Caco-2 (cell line): Measurements from ENCODE around the gene SH2D3C. TPM values are rescaled to one million over a fixed set of nuclear protein-coding genes. Genes with fewer than 3 reads are reported as not detected.

ENCODE experiments used
- BruUV-seq: library from RNA; stranded (reverse); fragments of 400-500 nt; replicated peaks from 2 replicates; lab custom pipeline; 2021; lab: Mats Ljungman, UMichigan
- CTCF ChIA-PET: fragments of 300-600 bp; sonication (Branson Sonifier 250); formaldehyde crosslinking; loops from one replicate; lab custom pipeline; 2022; ENCODE audit warnings: antibody characterized with exemption; lab: Charles Lee
- POLR2A ChIA-PET: fragments of 300-600 bp; sonication (Branson Sonifier 250); formaldehyde crosslinking; loops from one replicate; lab custom pipeline; 2022; ENCODE audit warnings: antibody characterized with exemption; lab: Charles Lee
- DNase-seq, 2 experiments: peaks; one replicate each; pipeline versions ENCODE4 v3.0.0 to v3.0.0-alpha.2; 2020 to 2022
- H3K27me3 ChIP-seq: replicated peaks from 2 replicates; pipeline ENCODE4 v1.6.0; 2011; ENCODE audit warnings: low read length; ENCODE audit not compliant: control insufficient read depth, insufficient read depth
- H3K36me3 ChIP-seq: 2 replicates; pipeline ENCODE4 v1.5.1; 2011; ENCODE audit warnings: low read length; ENCODE audit not compliant: control insufficient read depth, insufficient read depth
- H3K4me1 ChIP-seq: fragments of 250-450 bp; sonication (Bioruptor Pico); 2 replicates; pipeline ENCODE4 v1.5.1; 2020; ENCODE audit warnings: mild to moderate bottlenecking
- H3K4me3 ChIP-seq: 2 replicates; pipeline ENCODE4 v1.5.1; 2011; ENCODE audit warnings: low read depth, mild to moderate bottlenecking, control low read depth, low read length
- H3K9me3 ChIP-seq: fragments of 250-450 bp; sonication (Bioruptor Pico); 2 replicates; pipeline ENCODE4 v1.5.1; 2020; ENCODE audit warnings: mild to moderate bottlenecking, moderate library complexity
- H3K27ac Mint-ChIP-seq: one replicate; pipeline ENCODE4 v1.8.0; 2022; ENCODE audit warnings: mixed read lengths; ENCODE audit not compliant: unreplicated experiment
- H3K27me3 Mint-ChIP-seq: one replicate; pipeline ENCODE4 v1.8.0; 2022; ENCODE audit warnings: mixed read lengths; ENCODE audit not compliant: insufficient read depth, unreplicated experiment
- H3K36me3 Mint-ChIP-seq: one replicate; pipeline ENCODE4 v1.8.0; 2022; ENCODE audit warnings: mild to moderate bottlenecking, mixed read lengths; ENCODE audit not compliant: insufficient read depth, unreplicated experiment
- H3K4me1 Mint-ChIP-seq: one replicate; pipeline ENCODE4 v1.8.0; 2022; ENCODE audit warnings: low read depth, mixed read lengths; ENCODE audit not compliant: unreplicated experiment
- H3K4me3 Mint-ChIP-seq: one replicate; pipeline ENCODE4 v1.8.0; 2022; ENCODE audit warnings: mild to moderate bottlenecking, moderate library complexity, mixed read lengths; ENCODE audit not compliant: unreplicated experiment
- H3K9me3 Mint-ChIP-seq: one replicate; pipeline ENCODE4 v1.8.0; 2022; ENCODE audit warnings: mixed read lengths; ENCODE audit not compliant: unreplicated experiment
- CTCF ChIP-seq, 2 experiments: fragments of 200-600 bp in 1 of 2; IDR thresholded peaks; 1 replicate in 1 of 2; 2 replicates in 1 of 2; pipeline versions ENCODE4 v1.5.1 to v1.8.0; 2011 to 2022; ENCODE audit warnings: antibody characterized with exemption in 1 of 2, control low read depth in 1 of 2, inconsistent platforms in 1 of 2, low read depth in 1 of 2, low read length in 1 of 2, mild to moderate bottlenecking in 1 of 2, moderate library complexity in 1 of 2; ENCODE audit not compliant: insufficient read depth in 1 of 2, severe bottlenecking in 1 of 2, unreplicated experiment in 1 of 2
- intact Hi-C: fragments of 100-400 bp; cut with micrococcal nuclease; formaldehyde crosslinking; loops from one replicate; pipeline ENCODE4 v1.10.0; 2022; ENCODE audit not compliant: unreplicated experiment
- microRNA-seq: library from miRNA; unstranded; fragments of <30 nt; microRNA quantifications from one replicate; pipeline ENCODE4 v1.2.0, GENCODE V29; 2022
- total RNA-seq: library from RNA; stranded (reverse); gene quantifications from 2 replicates; pipeline ENCODE4 v1.2.3, GENCODE V29; 2022

SH2D3C gene
- total RNA-seq, 1 experiment from 2014 or later: 0.34 TPM

GRCh38 chr9:127689329-127690000, 89.0 kb downstream of the SH2D3C start:
- Mint-ChIP-seq H3K9me3 (no peaks in the 10 kb centered on the region), H3K27me3 (no peaks in the 10 kb centered on the region), H3K4me1 (peaks cover 5% of the 10 kb centered on the region), H3K36me3 (peaks cover 5% of the 10 kb centered on the region), H3K27ac (no peak overlapping the region), H3K4me3 (no peak overlapping the region)
- no peak for DNase-seq
- no peaks in the 10 kb centered on the region for H3K27me3 ChIP-seq
- TF ChIP-seq CTCF (IDR thresholded peaks at IDR 0.05; ENCODE audit: insufficient read depth in 1 of 2, low read depth in 1 of 2, low read length in 1 of 2, severe bottlenecking in 1 of 2, unreplicated experiment in 1 of 2): no peak
- ChIA-PET POLR2A (no interaction called here), CTCF (no interaction called here)
- no peaks in the 10 kb centered on the region for H3K9me3 ChIP-seq
- peaks cover 6% of the 10 kb centered on the region for H3K4me1 ChIP-seq
- BruUV-seq: no TSS peak
- no peak overlapping the region for H3K4me3 ChIP-seq
- intact Hi-C loops: no loop called here
- no peaks in the 10 kb centered on the region for H3K36me3 ChIP-seq

Small RNA genes within 50 kb of the gene (microRNA-seq; reads per million reads assigned to microRNA genes)
- gene MIR2861 (not detected), gene MIR3960 (not detected)

Other genes starting within 250 kb of the SH2D3C start
- 5.5 and 6.7 TPM in 2 replicates for gene STXBP1, start 166.4 kb downstream of the SH2D3C start, total RNA-seq
- not detected in 2 replicates for gene CFAP157, start 71.7 kb downstream of the SH2D3C start, total RNA-seq
- 8.7 and 11.2 TPM in 2 replicates for gene PTRH1, start 63.0 kb downstream of the SH2D3C start, total RNA-seq
- not detected in 2 replicates for gene TTC16, start 62.6 kb downstream of the SH2D3C start, total RNA-seq
- gene TOR2A, start 43.4 kb downstream of the SH2D3C start, total RNA-seq: 12.9 and 14.2 TPM in 2 replicates
- gene CDK9, start 7.4 kb upstream of the SH2D3C start, total RNA-seq: 47.9 and 48.2 TPM in 2 replicates
- 54.4 and 57.3 TPM in 2 replicates for gene FPGS, start 24.2 kb upstream of the SH2D3C start, total RNA-seq
- 0.18 and 0.53 TPM in 2 replicates for gene ENG, start 76.0 kb upstream of the SH2D3C start, total RNA-seq
- gene AK1, start 99.0 kb upstream of the SH2D3C start, total RNA-seq: 39.2 and 41.5 TPM in 2 replicates
- gene ST6GALNAC6, start 120.9 kb upstream of the SH2D3C start, total RNA-seq: 20.7 and 25.1 TPM in 2 replicates
- gene ST6GALNAC4, start 138.4 kb upstream of the SH2D3C start, total RNA-seq: 12.1 and 13.2 TPM in 2 replicates
- gene PIP5KL1, start 152.1 kb upstream of the SH2D3C start, total RNA-seq: 2.3 and 3.8 TPM in 2 replicates
- 38.7 and 39.4 TPM in 2 replicates for gene DPM2, start 159.2 kb upstream of the SH2D3C start, total RNA-seq
- 44.1 and 47.1 TPM in 2 replicates for gene EEIG1, start 202.3 kb upstream of the SH2D3C start, total RNA-seq